ENCODE measurements around the gene LHFPL4. TPM values are rescaled to one million over a fixed set of nuclear protein-coding genes. Genes with fewer than 3 reads are reported as not detected.

The LHFPL4 gene
- total and polyA plus RNA-seq, 8 donors, result 0.35 to 3.9 (median 1.1) TPM

DNA sequence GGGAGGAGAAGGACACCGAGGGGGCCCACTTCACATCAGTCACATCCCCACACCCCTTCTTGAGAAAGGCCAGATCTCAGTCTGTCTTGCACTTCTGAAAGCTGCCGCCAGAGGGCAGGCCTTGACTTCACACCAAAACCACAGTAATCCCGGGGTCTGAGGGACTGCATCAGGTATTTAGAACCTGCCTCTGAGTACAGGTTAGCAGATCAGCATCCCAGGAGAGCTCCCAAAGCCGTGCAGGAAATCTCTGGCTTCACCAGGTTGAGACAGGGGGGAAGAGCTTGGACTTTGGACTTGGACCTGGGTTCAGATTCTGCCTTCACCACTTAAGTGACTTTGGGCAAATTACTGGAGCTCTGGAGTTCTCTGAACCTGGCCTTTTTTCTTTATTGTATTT lies 50.3 kb downstream of the LHFPL4 start:
- Histone ChIP-seq H3K9me3 (no peaks in the 10 kb centered on the region), H3K4me3 (no peak overlapping the region), H3K27ac (no peak overlapping the region), H3K36me3 (no peaks in the 10 kb centered on the region), H3K27me3 (no peaks in the 10 kb centered on the region), H3K4me1 (no peaks in the 10 kb centered on the region)
- ATAC-seq, result peak in 3 of 4 donors; percentile 69 to 79 (median 74)
- TF ChIP-seq, protein P1, sequence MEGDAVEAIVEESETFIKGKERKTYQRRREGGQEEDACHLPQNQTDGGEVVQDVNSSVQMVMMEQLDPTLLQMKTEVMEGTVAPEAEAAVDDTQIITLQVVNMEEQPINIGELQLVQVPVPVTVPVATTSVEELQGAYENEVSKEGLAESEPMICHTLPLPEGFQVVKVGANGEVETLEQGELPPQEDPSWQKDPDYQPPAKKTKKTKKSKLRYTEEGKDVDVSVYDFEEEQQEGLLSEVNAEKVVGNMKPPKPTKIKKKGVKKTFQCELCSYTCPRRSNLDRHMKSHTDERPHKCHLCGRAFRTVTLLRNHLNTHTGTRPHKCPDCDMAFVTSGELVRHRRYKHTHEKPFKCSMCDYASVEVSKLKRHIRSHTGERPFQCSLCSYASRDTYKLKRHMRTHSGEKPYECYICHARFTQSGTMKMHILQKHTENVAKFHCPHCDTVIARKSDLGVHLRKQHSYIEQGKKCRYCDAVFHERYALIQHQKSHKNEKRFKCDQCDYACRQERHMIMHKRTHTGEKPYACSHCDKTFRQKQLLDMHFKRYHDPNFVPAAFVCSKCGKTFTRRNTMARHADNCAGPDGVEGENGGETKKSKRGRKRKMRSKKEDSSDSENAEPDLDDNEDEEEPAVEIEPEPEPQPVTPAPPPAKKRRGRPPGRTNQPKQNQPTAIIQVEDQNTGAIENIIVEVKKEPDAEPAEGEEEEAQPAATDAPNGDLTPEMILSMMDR (IDR thresholded peaks at IDR 0.05), result peak; percentile 62 to 81 (median 74)
- 2 to 4% methylated on average over 4 of the region's 4 CpGs for WGBS, 2 donors
- peak in 4 of 6 donors; percentile 38 to 88 (median 68) for DNase-seq
- no peak for FAIRE-seq
- intact Hi-C loops (cut with DNase I), result no loop called here

DNA sequence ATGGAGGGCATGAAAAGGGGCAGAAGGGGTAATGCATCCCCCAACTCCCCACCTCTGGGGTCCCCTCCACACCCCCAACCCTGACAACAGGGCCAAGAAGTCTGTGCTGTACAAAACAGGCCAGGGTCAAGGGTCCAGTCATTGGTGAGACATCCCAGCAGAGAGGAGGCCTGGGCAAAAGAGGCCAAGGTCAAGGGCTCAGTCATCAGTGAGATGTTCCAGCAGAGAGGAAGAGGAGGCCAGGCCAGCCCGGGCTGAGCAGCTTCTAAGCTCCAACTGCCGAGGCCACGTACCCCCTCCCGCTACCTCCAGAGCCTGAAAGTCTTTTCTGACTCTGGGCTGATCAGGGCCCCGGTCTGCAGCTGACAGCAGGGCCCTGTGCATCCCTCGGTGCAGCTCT lies 52.4 kb downstream of the LHFPL4 start:
- FAIRE-seq, result no peak
- Histone ChIP-seq H3K9me3 (no peaks in the 10 kb centered on the region), H3K27me3 (no peaks in the 10 kb centered on the region), H3K36me3 (no peaks in the 10 kb centered on the region), H3K4me3 (no peak overlapping the region), H3K27ac (no peak overlapping the region), H3K4me1 (no peaks in the 10 kb centered on the region)
- no peak for DNase-seq
- WGBS, 2 donors, result 53 to 66% methylated on average over 6 of the region's 6 CpGs
- no peak for ATAC-seq
- TF ChIP-seq, protein P1 (IDR thresholded peaks at IDR 0.05), result no peak
- intact Hi-C loops (cut with DNase I), result no loop called here

DNA sequence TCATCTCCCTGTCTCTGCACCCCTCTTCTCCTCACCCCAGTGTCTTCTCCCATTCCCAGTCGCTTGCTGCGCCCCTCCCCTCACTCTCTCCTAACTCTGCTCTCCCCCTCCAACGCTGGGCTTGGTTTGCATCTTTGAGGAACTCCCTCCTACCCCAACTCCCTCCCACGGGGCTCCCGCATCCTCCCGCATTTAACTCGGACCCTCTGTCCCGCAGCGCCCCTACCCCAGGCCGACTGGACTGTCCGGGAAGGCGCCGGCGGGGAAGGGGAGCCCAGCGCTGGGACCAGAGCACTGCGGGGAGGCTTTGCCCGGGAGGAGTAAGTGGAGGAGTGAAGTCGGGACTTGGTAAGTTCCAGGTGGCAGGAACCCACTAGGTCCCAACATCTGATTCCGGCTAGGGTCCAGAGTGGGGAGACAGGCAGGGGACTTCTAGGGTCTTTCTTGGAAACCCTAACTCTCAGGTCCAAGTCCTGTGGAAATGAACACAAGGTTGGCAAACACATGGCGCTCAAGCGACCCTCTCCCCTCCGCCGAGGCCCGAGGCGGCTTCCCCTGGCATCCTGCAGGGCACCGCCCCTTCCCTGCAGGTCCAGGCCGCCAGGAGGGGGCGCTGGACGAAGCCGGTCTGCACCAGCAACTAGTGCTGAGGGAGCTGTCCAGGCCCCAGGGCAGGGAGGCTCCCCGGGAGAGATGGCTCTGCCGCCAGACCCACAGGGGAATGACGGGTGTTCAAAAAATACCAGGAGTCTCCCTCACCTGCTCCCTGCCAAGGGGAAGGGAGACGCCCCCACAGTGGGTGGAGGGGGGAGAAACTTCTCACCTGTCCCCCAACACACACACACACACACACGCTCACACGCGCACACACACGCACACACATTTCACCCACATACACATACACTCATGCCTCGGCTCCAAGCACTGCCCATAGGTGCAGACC lies 53.2 kb downstream of the LHFPL4 start:
- H3K9me3 ChIP-seq, result no peaks in the 10 kb centered on the region
- WGBS, 2 donors, result 13% methylated on average over 39 of the region's 39 CpGs
- FAIRE-seq, result no peak
- H3K4me1 ChIP-seq, result no peaks in the 10 kb centered on the region
- no peak overlapping the region for H3K4me3 ChIP-seq
- no peaks in the 10 kb centered on the region for H3K27me3 ChIP-seq
- DNase-seq, result peak; percentile 19 to 88 (median 67)
- TF ChIP-seq, protein P1 (IDR thresholded peaks at IDR 0.05), result peak; percentile 35 to 48 (median 44)
- peak; percentile 67 to 83 (median 78) for ATAC-seq
- intact Hi-C loops (cut with DNase I), result no loop called here
- no peaks in the 10 kb centered on the region for H3K36me3 ChIP-seq
- no peak overlapping the region for H3K27ac ChIP-seq

DNA sequence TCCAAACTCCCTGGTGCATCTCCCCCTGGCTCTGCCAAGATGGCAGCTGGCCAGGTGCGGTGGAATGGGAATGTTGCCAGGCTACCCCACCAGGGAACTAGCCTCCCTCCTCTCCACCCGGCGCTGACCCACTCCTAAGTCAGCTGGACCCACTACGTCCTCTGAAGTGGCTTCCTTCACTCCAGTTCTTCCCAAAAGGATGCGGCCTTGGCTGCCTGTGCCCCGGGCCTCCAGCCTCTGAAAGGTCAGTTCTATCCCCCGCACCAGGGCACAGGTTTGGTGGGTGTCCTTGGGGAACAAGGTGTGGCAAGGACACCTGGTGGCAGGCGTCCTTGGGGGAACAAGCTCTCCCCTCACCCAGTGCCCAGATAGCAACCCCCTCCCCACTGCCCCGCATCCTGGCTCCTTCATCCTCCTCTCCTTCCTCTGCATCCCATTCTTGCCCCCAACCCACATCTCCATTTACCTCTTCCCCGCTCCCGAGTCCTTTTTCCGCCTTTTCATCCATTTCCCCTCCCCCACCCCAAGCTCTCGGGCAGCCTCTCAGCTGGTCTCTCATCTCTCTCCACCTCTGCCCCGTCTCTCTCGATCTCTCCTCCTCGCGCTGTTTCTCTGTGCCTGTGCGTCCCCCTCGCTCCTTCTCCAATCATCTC lies 54.0 kb downstream of the LHFPL4 start:
- Histone ChIP-seq H3K27ac (no peak overlapping the region), H3K27me3 (no peaks in the 10 kb centered on the region), H3K9me3 (no peaks in the 10 kb centered on the region), H3K36me3 (no peaks in the 10 kb centered on the region), H3K4me1 (no peaks in the 10 kb centered on the region), H3K4me3 (no peak overlapping the region)
- DNase-seq, result no peak
- intact Hi-C loops (cut with DNase I), result no loop called here
- TF ChIP-seq, protein P1 (IDR thresholded peaks at IDR 0.05), result no peak
- WGBS, 2 donors, result 12 to 17% methylated on average over 19 of the region's 19 CpGs
- ATAC-seq, result peak in 2 of 4 donors; percentile 9 to 19
- no peak for FAIRE-seq
